T-helper 9 cell (primary cell): ENCODE measurements around the gene RMI1.
"Not testable (repeated sequence)": the region's sequence is repeated elsewhere in the genome, so short reads cannot be mapped to it uniquely, and the experiment has no call there.

Source experiments
- DNase-seq: peaks from one replicate; pipeline ENCODE4 v3.0.0-alpha.2; 2020
- total RNA-seq, 2 donors: gene quantifications; one replicate each; lab custom pipeline; 2026; lab: John Stamatoyannopoulos, UW

The RMI1 gene
- total RNA-seq: 0.97 to 4.6 reads per million in 2 donors

DNA sequence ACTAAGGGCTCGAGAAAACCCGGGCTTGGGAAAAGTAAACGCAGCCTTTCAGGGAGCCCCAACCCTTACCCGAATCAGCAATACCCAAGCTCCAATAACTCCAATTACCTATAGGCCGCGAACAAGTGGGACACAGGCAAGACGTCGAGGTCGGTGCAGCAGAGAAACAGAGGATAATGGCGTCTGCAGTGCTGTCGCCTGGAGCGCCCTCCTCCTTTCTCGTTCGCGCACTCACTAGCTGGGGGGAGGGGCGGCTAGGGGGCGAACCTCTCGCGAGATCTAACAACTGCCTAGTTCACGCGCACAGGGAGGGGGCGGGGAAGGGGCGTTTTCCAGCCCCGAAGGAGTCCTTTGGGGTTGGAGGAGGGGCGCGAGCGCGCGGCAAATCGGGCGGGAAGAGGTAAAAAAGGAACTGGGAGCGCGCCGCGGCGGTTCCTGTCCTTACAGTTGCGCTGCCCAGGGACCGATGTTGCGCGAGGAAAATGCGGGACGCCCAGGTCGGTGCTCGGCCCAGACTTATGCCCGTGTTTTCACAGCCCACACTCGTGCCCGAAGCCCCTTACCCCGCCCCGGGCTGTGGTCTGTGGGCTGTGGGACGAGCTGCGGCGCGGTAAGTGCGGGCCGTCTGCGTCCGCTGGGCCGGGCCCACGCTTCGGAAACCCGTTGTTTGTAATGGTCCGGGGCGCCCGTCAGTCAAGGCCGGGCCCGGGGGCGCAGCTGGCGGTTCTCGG is at the start of gene RMI1:
Gene RMI1 (plus strand): TSS at position 411 of the 731 bp plus-strand sequence. CDS start 20,182 bp downstream, outside the sequence.
- DNase-seq: peak; percentile 100

DNA sequence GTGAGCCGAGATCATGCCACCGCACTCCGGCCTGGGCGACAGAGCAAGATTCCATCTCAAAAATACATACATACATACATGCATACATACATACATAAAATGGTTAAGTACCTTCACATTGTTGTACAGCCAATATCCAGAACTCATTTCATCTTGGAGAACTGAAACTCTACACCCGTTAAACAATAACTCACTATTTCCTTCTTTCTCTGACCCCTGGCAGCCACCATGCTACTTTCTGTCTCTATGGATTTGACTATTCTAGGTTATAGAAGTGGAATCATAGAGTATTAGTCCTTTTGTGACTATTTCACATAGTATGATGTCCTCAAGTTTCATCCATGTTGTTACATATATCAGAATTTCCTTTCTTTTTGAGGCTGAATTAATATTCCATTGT is 49.7 kb upstream of the RMI1 start:
- DNase-seq: no peak

DNA sequence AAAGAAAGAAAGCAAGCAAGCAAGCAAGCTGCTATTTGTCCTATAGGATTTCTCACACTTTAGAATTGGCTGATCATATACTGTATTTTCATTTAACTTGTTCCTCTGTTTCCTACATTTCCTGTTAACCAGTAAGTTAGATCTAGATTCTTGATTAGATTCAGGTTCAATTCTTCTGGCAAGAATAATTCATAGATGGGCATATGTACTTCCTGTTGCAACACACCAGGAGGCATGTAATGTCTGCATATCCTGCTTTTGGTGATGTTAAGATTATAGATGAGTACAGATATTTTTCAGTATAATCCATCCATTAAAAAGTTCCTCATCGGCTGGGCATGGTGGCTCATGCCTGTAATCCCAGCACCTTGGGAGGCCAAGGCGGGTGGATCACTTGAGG is 48.6 kb upstream of the RMI1 start:
- DNase-seq: no peak

DNA sequence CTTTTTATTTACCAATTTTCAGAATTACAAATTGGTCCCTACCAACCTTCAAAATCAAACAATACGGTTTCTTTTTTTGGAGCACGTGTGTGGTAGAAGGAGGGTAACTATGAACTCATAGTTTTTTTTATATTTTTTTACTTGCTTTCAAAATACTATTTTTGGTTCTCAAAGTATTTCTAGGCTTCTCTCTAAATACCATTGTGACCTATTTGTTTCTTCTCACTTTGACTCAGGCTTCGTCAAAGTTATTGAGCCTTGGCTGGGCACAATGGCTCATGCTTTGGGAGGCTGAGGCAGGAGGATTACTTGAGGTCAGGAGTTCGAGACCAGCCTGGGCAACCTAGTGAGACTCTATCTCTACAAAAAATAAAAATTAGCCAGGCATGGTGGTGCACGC is 47.8 kb upstream of the RMI1 start:
- DNase-seq: no peak

DNA sequence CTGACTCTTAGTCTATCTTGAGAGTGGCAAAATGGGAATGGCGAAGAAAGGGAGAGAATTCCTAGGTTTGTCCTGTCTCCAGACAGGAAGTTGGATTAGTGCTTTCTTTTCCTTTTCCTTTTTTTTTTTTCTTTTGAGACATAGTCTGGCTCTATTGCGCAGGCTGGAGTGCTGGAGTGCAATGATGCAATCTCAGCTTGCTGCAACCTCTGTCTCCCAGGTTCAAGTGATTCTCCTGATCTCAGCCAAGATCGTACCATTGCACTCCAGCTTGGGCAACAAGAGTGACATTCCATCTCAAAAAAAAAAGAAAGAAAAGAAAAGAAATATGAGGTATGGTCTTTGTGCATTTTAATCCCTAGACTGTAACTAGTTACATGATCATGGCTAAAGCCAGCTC is 46.8 kb upstream of the RMI1 start:
- no peak for DNase-seq

DNA sequence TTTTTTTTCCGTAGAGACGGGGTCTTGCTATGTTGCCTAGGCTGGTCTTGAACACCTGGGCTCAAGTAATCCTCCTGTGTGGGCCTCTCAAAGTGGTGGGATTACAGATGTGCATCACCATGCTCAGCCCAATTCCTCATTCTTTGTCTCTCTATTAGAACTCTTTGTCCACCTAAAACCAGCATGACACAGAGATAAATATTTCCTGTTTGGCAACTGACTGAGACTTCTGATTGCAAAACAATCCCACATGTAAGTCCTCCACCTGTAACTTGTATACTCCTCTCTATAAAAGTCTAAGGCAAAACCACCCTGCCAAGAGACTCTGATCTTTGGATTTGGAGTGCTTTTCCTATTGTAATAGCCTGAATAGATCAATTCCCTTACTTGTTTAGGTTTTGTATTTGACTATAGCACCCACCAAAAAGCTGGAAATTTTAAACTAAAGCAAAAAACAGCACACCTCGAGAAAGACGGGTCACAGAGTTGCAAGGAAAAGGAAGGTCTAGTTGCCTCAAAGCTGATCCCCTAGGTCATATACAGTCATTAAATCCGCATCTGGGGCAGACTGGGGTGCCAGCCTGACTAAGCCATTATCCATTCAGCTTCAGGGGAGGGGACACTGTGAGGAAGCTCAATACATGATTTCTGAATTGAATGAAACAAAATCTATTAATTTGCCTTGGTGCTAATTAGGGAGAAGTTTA is 45.9 kb upstream of the RMI1 start:
- no peak for DNase-seq

DNA sequence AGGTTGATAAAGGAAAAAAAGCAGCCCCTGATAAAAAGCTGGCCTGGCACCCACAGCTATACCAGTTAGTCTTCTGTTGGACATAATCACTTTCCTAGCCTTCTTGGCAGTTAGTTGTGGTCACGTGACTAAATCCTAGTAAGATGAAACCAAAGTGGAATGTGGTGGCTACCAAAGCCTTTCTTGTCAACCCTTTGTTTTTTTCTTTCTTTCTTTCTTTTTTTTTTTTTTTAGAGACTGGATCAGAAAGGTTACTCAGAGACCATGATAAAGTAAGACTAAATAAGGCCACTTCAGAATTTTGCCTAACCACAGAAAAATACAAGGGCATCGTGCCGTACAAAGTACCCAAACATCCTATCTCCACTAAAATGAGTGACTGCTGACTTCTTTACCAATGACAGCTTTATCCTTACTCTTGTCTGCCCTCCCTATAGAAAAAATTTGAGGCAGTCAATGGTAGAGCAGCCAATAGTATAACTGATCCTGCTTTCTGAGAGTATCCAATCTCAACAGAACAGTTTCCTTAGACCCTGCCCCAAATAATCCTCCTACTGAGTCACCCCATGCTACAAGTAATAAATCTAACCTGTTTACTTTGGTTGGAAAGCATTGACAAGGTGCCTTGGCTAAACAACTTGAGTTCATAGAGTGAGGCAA is 45.2 kb upstream of the RMI1 start:
- DNase-seq: no peak

DNA sequence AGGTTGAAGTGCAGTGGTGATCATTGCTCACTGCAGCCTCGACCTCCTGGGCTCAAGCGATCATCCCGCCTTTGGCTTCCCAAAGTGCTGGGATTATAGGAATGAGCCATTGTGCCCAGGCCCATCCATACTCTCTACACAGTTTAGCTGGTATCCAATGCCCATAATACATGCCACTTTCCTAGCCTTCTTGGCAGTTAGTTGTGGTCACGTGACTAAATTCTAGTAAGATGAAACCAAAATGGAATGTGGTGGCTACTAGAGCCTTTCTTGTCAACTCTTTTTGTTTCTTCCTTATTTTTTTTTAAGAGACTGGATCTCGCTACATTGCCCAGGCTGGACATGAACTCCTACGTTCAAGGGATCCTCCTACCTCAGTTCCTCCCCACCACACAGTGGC is 44.1 kb upstream of the RMI1 start:
- no peak for DNase-seq

DNA sequence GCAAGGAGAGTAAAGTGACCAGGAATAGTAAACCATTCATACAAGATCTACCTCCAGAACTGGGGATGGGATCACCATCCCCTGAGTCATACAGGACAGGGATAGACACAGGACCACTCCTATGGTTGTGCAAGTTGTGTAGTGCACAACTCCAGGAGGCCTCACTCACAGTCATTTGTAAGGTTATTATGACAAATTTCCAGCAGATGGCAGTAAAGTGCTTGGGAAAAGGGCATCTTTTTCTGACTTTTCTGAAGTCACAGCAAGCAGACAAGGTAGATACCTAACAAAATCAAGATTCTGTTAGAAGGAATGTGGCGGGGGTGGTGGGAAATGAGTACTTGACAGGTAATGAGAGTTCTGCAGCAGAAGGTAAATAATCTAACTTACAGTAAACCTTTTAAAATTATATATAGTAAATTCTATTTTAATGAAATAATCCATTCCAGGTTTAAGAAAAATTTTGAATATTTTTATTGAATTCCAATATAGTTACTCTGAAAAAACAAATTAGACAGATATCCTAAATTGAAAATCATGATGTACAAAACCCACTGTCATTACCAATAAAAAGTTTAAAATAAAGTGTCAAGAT is 42.6 kb upstream of the RMI1 start:
- DNase-seq: no peak

DNA sequence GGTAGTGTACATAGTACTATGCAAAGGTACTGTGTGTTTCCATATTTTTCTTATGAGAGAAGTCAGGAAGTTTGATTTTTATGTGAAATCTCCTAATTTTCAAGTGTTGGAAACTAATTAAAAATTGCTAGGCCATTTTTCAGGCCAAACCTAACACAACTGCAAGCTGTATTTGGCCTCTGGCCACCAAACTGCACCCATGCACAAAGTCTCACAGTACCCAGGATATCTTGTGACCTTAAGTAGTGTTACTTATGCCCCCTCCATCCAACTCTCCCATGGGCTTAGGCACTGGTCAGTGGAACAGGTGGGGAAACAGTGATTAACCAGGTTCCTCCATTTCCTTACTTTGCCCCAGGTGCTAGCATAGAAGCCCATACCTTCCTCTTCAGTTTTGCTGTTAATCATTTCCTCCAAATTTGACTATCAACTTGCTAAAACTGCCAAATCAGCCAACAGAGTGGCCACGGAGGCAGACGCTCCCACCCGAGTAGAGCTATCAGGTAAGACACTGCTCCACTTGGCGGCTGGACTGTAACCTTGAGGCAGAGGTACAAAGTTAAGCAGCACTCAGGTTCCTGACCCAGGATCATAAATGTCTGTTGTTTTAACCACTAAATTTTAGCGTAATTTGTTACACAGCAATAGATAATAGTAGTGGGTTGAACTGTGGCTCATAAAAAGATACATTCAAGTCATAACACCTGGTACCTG is 39.9 kb upstream of the RMI1 start:
- no peak for DNase-seq

DNA sequence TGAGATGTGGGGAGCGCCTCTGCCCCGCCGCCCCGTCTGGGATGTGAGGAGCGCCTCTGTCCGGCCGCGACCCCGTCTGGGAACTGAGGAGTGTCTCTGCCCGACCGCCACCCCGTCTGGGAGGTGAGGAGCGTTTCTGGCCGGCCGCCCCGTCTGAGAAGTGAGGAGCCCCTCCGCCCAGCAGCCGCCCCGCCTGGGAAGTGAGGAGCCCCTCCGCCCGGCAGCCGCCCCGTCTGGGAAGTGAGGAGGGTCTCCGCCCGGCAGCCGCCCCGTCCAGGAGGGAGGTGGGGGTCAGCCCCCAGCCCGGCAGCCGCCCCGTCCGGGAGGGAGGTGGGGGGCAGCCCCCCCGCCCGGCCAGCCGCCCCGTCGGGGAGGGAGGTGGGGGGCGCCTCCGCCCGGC is 32.5 kb upstream of the RMI1 start:
- DNase-seq: not testable (repeated sequence)

DNA sequence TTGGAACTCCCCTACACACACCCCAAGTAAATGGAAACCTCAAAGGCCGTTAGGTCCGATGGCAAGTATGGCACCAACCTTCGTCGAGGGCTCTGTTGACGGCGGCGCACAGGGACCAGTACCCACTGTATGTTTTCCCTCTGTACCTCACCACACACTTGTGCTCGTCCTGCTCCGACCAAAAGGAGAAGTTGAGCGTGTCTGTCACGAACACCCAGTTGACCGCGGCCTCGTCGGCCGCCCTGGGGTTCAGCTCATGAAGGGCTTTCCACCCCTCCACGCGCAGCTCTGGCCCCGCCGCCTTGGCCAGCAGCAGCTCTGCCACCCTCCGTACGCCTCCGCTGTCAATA is 24.5 kb upstream of the RMI1 start:
- peak; percentile 5 for DNase-seq

DNA sequence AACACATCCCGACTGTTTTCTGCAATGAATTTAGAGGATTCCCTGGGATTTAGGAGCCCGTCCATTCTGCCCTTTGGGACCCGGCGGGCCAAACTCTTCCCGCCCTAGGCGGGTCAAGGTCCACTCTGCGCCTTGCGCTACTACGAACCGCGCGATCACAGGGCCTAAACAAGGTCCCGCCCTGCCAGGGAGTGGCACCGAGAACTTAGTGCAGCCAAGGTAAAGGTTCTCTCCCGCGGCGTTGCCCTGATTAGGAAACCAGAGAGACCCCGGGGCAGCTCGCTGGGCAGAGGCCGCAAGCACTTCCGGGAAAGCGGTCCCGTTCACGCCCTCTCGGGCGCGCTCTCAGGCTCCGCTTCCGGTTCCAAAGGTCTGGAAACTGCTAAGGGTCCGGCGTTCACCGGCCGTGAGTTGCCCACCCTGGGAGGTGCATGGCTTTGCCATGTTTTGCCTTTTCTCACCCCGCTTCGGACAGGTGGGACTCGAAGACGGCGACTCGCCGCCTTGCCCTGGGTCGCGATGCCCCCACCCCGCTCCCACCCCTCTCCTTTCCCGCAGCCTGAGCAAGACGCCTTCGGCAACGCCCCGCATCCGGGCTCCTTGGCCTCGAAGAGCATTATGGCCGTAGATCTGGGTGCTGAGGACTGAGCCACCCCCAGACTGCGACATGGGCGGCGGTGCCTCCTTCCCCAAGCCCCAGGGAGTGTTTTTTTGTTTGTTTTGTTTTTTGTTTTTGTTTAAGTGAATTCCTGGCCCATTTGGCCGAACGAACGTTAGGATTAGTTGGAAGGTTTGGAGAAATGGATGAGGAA is 24.0 kb upstream of the RMI1 start:
- DNase-seq: peak; percentile 48

DNA sequence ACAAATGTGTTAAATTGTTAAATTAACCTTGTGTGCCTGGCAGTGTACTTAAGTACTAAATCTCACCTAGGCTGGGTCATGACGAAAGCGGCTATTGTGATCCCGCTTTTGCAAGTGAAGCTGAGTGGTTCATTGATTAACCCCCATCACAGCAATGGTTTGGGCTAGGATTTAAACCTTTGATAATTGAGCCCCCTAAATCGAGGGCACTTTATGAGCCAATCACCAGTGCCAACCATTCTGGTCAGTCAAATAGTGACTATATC is 23.4 kb upstream of the RMI1 start:
- no peak for DNase-seq

DNA sequence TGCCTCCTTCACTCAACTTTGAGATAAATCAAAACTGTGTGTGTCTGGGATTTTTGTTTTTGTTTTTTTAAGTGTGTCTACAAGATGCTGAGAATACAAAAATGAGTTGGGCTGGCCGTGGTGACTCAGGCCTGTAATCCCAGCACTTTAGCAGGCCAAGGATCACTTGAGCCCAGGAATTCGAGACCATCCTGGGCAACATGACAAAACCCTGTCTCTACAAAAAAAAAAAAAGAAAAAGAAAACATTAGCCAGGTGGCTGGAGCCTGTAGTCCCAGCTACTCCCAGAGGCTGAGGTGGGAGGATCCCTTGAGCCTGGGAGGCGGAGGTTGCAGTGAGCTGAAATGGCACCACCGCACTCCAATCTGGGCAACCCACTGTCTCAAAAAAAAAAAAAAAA is 21.5 kb upstream of the RMI1 start:
- DNase-seq: no peak

DNA sequence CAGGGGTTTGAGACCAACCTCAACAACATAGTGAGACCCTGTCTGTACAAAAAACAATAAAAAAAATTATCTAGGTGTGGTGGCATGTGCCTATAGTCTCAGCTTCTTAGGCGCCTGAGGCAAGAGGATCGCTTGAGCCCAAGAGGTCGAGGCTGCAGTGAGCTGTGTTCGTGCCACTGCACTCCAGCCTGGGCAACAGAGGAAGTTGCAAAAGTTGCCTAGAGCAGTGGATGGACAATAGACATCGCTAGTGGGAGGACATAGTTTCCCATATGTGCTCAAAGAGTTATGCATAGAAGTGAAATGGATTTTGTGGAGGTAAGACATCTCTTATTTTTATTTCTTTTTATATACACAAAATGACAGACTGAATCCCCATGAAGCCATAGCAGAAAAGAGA is 19.6 kb upstream of the RMI1 start:
- DNase-seq: no peak

DNA sequence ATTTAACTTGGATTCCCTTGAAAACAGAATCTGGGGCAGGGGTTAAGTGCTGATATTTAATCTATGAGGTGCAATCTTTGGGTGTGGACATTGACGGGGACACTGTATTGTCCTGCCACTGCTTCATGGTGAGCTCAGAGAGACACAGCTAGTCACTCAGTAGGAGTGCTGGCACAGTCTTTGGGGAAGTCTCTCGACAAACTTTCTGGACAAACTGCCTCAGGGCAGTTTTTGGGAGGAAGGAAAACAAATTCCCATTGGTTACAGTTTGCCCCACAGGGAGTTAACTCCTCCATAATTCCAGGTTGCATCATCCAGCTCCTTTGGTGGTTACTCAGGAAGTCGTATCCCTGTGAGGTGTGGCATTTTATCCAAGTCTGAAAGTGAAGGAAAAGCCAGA is 18.4 kb upstream of the RMI1 start:
- DNase-seq: no peak

DNA sequence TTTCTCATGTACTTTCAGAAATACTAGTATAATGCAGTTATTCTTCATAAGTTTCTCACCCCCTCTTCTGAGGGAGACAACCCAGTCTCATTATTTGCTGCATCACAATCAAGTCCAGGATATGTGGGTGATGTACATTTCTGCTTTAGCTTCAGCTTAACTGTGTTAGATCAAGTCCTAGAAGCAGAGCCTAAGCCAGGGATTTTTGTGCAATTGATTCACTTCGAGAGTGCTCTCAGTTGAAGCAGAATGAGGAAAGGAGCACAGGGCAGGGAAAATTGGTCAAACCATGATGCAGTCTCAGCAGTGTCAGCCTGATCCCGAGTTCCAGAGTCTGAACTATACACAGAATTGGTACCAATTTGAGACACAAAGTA is 15.6 kb upstream of the RMI1 start:
- no peak for DNase-seq

DNA sequence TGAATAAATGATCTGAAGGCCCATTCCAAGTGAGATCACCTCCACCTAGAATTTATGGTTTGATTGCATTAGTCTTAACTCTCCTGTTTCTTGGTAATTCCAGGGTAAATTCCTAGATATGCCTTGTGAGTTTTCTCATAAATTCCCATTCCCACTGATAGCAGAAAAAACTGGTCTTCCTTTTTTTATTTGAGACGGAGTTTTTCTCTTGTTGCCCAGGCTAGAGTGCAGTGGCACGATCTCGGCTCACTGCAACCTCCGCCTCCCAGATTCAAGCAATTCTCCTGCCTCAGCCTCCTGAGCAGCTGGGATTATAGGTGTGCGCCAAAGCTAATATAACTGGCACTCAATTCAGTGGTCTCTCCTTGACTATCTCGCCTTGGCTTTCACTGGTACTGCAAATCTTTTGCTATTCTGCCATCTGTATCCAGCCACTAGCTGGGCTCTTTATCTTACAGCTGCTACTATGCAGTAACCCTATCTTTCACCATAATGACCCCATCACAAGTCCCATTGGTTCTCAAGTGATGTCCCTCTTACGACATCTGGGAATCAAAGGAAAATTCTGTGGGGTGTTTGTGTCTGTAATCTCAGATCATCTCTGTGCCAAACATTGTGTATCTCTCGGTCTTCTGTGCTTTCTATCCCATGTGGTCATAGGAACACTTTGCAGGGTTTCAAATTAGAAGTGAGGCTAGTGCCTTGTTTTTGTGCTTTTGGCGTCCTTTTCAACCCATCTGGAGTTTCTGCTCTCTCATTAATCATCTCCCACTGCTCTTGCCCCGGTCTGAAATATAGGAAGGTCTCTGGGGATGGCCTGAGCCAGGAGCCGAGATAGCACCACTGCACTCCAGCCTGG is 15.0 kb upstream of the RMI1 start:
- no peak for DNase-seq

DNA sequence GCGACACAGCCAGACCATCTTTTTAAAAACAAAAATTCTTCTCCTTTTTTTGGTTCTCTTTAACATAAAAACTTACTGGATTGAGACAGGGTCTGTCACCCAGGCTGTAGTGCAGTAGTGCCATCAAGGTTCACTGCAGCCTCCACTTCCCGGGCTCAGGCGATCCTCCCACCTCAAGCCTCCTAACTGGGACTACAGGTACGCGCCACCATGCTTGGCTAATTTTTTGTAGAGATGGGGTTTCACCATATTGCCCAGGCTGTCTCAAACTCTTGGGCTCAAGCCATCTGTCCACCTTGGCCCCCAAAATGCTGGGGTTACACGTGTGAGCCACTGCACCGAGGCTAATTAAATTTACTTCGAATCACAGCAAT is 14.4 kb upstream of the RMI1 start:
- no peak for DNase-seq

DNA sequence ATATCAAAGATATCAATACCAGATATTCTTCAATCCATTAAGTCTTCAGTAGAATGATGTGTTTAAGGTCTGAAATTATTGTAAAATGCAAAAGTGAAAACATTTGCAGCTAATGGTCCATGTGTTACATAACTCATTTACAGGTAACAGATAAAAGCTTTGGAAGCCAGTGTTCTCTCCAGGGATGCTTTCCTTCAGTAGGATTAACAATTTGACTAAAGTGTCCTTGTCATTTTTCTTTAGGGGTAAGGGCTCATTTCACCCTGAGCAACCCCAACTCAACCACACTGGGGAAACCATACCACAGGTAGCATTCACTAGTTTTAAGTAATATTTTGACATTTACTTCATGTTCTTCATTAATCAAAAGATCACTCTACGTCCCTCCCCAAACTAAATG is 13.5 kb upstream of the RMI1 start:
- no peak for DNase-seq

DNA sequence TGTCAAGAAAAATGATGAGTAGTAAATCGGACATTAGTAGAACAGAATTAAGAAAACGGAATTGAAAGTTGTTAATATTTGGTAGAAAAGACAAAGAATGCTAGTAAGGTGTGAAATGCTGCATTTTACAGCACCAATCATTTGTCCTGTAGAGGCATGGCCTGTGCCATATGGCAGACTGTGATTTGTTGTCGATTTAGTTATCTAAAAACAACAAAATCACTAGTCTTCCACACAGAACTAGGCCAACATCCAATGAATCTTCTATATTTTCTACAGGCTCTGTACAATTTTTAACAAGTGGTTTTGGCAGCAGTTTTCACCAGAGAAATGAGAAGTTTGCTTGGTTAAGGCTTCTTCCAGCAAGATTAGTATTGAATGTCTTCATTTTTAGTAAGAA is 11.0 kb upstream of the RMI1 start:
- DNase-seq: no peak
